ENCODE results near the gene SLC18A2. TPM values are rescaled to one million over a fixed set of nuclear protein-coding genes. Genes with fewer than 3 reads are reported as not detected.

Gene SLC18A2
- total and polyA plus RNA-seq, 2 of the 8 experiments (the other 6 are each of a cell fraction or from before 2014, with no cell fraction given): 6.5 to 7.0 TPM

- Histone ChIP-seq H2BK15ac (ENCODE audit: low read length) (no peak overlapping the region), H4K20me1 (replicated peaks in 1 of 2; ENCODE audit: control insufficient read depth in 1 of 2, insufficient read depth in 2 of 2, low read length in 2 of 2) (no peaks in the 10 kb centered on the region), H4K91ac (replicated peaks; ENCODE audit: insufficient read length, low read length) (no peak overlapping the region), H4K8ac (ENCODE audit: extremely low read depth, insufficient read depth, low read length) (no peak overlapping the region), H2BK5ac (ENCODE audit: low read depth, low read length) (no peak overlapping the region), H3K9me3 (ENCODE audit: insufficient read depth in 2 of 2, low read depth in 1 of 2, low read length in 1 of 2) (no peaks in the 10 kb centered on the region), H2AK5ac (ENCODE audit: low read depth, low read length) (no peak overlapping the region), H3K18ac (ENCODE audit: extremely low read depth, low read length) (no peak overlapping the region), H2BK120ac (replicated peaks; ENCODE audit: low read depth, low read length) (no peak overlapping the region), H3K23ac (ENCODE audit: insufficient read length) (no peak overlapping the region), H3K4ac (replicated peaks; ENCODE audit: insufficient read length, low read depth, low read length) (no peak overlapping the region), H3K56ac (replicated peaks; ENCODE audit: insufficient read length, low read depth, low read length) (no peak overlapping the region), H3K79me1 (ENCODE audit: low read depth, low read length) (no peaks in the 10 kb centered on the region), H2BK12ac (ENCODE audit: low read depth, low read length) (no peak overlapping the region), H3K23me2 (ENCODE audit: low read depth, low read length) (no peaks in the 10 kb centered on the region), H2AFZ (ENCODE audit: low read length) (no peak overlapping the region), H3K4me2 (ENCODE audit: insufficient read depth in 1 of 2, low read depth in 2 of 2, low read length in 2 of 2) (no peak overlapping the region), H2BK20ac (ENCODE audit: low read length) (no peak overlapping the region), H4K5ac (ENCODE audit: insufficient read length, low read depth, low read length) (no peak overlapping the region), H3K4me1 (replicated peaks in 1 of 4; ENCODE audit: control insufficient read depth in 3 of 4, insufficient read depth in 4 of 4, low read length in 3 of 4) (peaks cover 0 to 4% (median 0%) of the 10 kb centered on the region in 4 experiments; a peak in 2 of 7 replicates), H3K27me3 (replicated peaks in 1 of 4; ENCODE audit: control insufficient read depth in 3 of 4, extremely low read depth in 1 of 4, insufficient read depth in 3 of 4, low read length in 3 of 4) (peaks cover 0 to 1% (median 0%) of the 10 kb centered on the region in 4 experiments; a peak in 1 of 7 replicates), H3K36me3 (ENCODE audit: control insufficient read depth in 2 of 4, insufficient read depth in 4 of 4, low read length in 3 of 4) (no peaks in the 10 kb centered on the region), H3K4me3 (ENCODE audit: extremely low read depth in 1 of 4, insufficient read depth in 2 of 4, low read depth in 3 of 4, low read length in 4 of 4) (no peak overlapping the region), H3K79me2 (ENCODE audit: control insufficient read depth in 1 of 2, insufficient read depth in 2 of 2, low read length in 2 of 2) (no peaks in the 10 kb centered on the region), H3K9ac (replicated peaks in 1 of 4; ENCODE audit: extremely low read depth in 1 of 4, low read depth in 3 of 4, low read length in 3 of 4) (no peak overlapping the region), H3K14ac (ENCODE audit: insufficient read length) (no peak overlapping the region), H3K27ac (ENCODE audit: low read depth, low read length) (no peak overlapping the region)
- CTCF ChIA-PET (ENCODE audit: partially characterized antibody): interaction anchor here (0.6 to 3.1 kb wide), 7 partner anchors 15 to 484 kb away, joined by 3 to 11 read pairs (median 3); no protein-coding TSS in a partner anchor
- POLR2A ChIA-PET (ENCODE audit: partially characterized antibody): no interaction called here
- WGBS, 2 experiments (ENCODE audit: extremely low coverage in 1 of 2, insufficient coverage in 1 of 2, insufficient read length in 1 of 2, insufficient replicate concordance in 2 of 2, low coverage in 1 of 2, low lambda C conversion rate in 2 of 2, missing lambda C conversion rate in 1 of 2): 66% methylated on average over 4 of the region's 4 CpGs; no CpG with 5 or more reads in 1 of the 2 experiments
- FAIRE-seq: no peak
- DNase-seq (ENCODE audit: low read depth in 1 of 2, low spot score in 2 of 2): no peak
- TF ChIP-seq CEBPB (IDR thresholded peaks at IDR 0.05; ENCODE audit: low read depth, low read length): no peak
- TF ChIP-seq EGR1 (IDR thresholded peaks at IDR 0.05; ENCODE audit: borderline replicate concordance, low read depth, low read length): no peak
- TF ChIP-seq JUND (IDR thresholded peaks at IDR 0.05; ENCODE audit: low read length): no peak
- TF ChIP-seq RAD21 (IDR thresholded peaks at IDR 0.05 in 1 of 2, conservative IDR thresholded peaks at IDR 0.05 in 1 of 2; ENCODE audit: low read depth in 2 of 2, low read length in 2 of 2): no peak
- TF ChIP-seq BCL11A (IDR thresholded peaks at IDR 0.05; ENCODE audit: low read depth in 2 of 2, low read length in 2 of 2): no peak
- no peak for TF ChIP-seq POU5F1 (IDR thresholded peaks at IDR 0.05; ENCODE audit: low read depth, low read length)
- no peak for TF ChIP-seq NANOG (IDR thresholded peaks at IDR 0.05; ENCODE audit: insufficient read depth, low read depth, low read length, poor library complexity, severe bottlenecking)
These were observed 39.1 kb upstream of the SLC18A2 start for GRCh38 chr10:117201826-117202225.
